HG03558 (cell line): ENCODE results near the gene CTNNA2.
"Not testable (repeated sequence)": the region's sequence is repeated elsewhere in the genome, so short reads cannot be mapped to it uniquely, and the experiment has no call there.

ENCODE experiments used
- ATAC-seq: cut with Tn5 transposase; IDR thresholded peaks from one replicate; pipeline ENCODE4 v1.9.1; 2021; ENCODE audit warnings: moderate number of reproducible peaks; ENCODE audit not compliant: unreplicated experiment; ENCODE audit errors: extremely low read depth

CTNNA2 gene

GRCh38 chr2:80059447-80059846, 546.6 kb downstream of the CTNNA2 start:
- ATAC-seq = no peak

GRCh38 chr2:80061881-80062280, 549.0 kb downstream of the CTNNA2 start:
- ATAC-seq = no peak

- ATAC-seq = no peak
Observed at GRCh38 chr2:80062298-80062697, 549.4 kb downstream of the CTNNA2 start.

DNA sequence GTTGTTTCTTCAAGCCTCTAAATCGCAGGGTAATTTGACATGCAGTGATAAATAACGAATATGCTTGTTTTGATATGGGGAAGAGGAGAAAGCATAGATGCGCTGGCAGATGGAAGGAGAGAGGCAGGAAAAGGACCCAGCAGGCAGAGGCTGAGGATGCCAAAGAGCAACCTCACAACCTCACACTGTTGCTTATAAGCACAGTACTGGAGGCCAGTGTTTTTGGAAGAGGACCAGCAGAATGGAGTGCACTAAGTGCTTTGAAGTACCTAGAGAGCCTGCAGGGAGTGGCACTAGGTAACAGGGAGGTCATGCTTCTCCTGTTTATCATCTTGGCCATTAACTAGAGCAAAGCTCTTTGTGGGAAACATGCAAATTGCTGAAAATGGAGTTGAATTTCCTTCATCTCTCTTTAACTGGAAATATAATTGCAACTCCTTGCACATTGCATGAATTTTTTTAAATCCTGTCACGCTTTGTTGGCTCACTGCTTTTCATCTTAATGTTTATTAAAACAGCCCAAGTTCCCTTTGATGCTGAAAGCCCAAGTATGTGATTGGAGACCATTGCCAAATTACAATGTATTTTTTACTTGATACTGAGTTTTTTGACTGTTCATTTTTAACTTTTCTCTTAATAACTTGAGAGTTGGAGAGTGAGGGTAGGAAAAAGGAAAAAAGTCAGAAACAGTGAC, 555.3 kb downstream of the CTNNA2 start:
- ATAC-seq = no peak

DNA sequence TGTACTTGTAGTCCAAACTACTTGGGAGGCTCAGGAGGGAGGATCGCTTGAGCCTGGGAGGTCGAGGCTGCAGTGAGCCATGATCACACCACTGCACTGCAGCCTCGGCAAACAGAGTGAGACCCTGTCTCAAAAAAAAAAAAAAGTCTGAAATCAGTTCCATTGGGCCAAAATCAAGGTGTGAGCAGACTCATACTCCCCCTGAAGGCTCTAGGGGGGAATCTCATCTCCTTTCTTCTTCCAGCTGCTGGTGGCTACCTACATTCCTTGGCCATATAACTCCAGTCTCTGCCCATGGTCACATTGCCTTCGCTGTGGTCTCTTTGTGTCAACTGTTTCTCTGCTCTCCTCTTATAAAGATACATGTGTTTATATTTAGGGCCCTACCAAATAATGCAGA, 557.7 kb downstream of the CTNNA2 start:
- no peak for ATAC-seq

GRCh38 chr2:80071941-80072340, 559.1 kb downstream of the CTNNA2 start:
- ATAC-seq = no peak

DNA sequence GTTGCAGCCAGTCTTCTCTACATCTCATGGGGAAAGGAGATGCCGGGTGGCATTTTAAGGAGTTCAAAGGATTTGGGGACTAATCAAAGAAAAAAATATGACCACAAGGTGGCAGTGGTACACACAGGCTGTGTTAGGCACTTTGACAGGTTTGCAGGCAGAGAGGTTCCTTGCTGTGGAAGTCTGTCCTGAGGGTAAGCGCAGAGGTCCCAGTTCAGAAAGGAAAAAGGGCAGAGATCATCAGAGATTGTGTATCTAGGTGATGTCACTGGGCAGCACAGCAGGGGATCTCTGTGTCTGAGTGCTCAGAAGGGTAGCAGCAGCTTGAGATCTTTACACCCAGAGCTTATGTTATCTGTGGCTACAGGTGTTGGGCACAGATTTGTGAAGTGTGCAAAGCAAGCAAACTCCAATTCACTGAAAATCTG, 560.3 kb downstream of the CTNNA2 start:
- ATAC-seq = no peak

- no peak for ATAC-seq
Observed at GRCh38 chr2:80074321-80075070, 561.6 kb downstream of the CTNNA2 start.

DNA sequence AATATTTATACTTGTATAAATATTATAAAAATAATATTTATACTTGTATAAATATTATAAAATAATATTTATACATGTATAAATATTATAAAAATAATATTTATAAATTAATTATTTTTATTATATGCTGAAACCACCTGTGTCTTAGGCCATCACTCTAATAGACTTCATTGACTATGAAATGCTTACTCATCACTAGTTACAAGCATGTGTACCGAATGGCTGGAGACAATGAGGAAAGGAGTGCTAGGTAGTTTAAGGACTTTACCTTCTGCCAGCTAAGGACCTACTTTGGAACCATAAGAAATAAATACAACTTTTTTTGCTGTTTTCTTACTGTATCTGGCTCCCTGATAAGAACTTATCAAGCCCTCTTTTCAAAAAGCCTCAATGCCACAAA, 562.9 kb downstream of the CTNNA2 start:
- ATAC-seq = no peak

DNA sequence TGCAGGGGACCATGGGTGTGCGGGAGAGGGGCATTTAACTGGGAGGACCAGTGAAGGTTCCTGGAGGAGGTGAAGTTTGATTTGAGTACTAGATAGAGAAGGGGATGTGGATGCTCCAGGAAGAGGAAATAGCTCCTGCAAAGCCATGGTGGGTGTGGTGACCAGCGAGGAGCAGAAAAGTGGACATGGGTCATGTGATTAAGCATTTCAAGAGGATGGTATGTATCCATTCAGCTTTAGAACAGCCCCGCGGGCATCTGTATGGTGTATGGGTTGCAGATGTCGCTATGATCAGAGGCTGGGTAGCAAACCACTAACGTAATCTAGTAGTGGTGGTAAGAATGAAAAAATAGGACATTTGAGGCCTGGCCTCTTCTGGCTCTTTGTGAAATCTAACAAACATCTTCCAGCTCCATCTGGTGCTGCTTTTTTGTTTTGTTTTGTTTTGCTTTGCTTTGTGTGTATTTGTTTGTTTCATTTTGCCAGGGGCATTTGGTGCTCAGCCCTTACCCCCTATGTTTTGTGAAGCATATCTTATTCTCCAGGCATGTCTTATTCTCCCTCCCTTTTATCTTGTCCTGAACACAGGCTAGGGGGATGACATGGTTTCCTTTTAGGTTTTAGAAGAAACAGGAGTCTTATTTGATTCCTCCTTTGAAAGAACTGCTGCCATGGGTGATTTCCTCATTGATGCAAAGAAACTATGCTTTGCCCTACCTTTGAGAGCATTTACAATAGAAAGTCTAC, 565.6 kb downstream of the CTNNA2 start:
- no peak for ATAC-seq

DNA sequence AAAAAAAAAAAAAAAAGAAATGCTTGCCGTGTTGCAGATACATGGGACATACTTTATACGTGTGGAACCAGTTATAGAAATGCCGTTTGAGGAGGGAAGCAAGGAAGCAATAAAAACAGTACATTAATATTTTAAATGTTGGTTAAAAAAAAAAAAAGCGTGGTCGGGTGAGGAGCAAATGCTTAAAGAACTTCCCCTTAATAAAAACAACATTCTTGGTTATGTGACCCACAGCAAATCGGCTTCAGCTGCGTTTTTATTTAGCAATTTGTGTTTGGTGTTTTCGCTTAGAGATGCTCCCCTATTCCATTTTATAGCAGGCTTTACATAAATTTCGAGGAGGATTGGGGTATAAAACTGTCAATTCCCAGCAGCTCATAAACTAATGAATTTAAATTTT, 568.1 kb downstream of the CTNNA2 start:
- ATAC-seq = no peak

GRCh38 chr2:80086831-80087230, 574.0 kb downstream of the CTNNA2 start:
- ATAC-seq = no peak

DNA sequence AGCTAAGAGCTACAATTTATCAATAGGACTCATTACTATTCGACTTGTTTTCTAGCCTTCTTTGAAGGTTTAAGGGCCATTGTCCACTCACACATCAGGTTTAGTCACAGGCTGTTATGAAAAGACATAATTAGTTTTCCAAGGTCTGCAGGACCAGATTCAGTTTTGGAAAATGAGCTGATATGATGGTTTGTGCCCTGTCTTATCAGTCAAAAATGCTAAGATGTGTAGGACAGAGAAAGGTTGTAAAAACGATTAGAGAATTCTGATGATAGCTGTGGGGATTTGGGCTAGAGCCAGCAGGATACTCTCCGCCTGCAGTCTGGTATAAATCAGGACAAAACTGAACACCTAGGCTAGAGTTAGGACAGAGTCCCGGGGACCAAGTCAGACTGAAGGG, 578.4 kb downstream of the CTNNA2 start:
- no peak for ATAC-seq

DNA sequence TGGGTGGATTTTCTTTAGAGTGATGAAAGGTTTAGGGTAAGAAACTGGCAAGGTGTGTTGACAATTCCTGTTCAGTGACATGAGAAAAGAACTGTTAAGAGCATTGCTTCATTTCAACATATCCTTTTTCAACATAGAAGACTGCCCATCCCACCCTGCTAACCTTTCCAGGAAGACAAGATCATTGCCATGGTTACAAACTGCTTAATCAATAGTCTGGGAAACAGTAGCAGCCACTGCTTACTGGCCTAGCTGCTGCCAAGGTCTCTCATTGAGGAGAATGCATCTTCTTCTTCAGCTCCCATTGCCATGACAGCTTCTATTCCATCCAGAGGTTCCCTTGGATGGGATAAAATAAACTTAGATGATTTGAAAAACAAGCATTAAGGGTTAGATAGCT, 579.6 kb downstream of the CTNNA2 start:
- ATAC-seq = no peak

GRCh38 chr2:80098503-80098902, 585.7 kb downstream of the CTNNA2 start:
- ATAC-seq = not testable (repeated sequence)

DNA sequence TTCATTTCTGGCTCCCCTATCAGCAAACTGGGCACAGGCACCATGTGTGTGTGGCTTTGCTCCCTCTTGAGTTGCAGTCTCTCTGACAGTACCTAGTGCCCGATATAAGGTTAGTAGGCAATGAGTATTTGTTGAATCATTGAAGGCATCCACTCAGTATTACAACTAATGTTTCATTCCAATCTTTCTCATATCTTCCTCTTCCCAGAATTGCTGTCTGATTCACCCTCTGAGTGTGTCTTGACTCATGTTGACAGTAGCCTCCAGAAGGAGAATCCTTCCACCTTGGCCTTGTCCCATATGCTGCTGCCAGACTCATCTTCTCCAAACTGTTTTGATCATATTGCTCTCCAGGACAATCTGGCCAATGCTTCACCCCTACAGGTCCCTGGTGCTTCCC, 589.2 kb downstream of the CTNNA2 start:
- no peak for ATAC-seq

GRCh38 chr2:80105015-80105640, 592.3 kb downstream of the CTNNA2 start:
- no peak for ATAC-seq

- ATAC-seq = no peak
Observed at GRCh38 chr2:80111185-80111584, 598.3 kb downstream of the CTNNA2 start.

DNA sequence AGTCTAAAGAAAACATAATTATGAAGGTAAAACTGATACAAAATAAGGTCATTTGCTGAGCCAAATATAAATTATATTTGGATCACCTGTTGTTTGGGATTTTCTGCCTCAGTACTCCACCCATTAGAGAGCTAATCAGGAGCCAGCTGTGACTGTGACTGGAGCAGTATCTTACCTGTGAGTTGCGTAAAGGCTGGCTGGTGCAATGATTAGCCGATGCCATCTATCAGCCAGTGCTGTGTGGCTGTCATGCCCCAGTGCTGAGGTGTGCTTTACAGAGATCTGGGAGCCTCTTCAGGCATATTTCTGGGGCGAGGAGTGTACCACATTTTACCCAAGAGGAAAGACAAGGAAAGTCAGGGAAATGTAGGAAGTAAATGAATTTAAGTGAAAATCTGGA, 599.9 kb downstream of the CTNNA2 start:
- no peak for ATAC-seq

DNA sequence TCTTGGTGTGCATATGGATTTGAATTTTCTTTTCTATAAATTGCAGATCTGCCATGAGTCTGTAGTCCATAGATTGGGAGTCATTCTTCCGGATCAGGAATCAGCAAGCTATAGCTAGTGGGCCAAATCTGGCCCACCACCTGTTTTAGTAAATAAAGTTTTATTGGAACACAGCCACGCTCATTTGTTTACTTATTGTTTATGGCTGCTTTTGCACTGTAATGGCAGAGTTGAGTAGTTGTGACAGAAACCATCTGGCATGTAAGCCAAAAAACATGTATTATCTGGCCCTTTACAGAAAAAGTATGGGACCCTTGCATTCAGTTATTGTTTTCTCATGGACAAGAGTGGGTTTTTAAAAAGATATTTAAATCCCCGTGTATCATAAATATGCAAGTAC, 600.5 kb downstream of the CTNNA2 start:
- ATAC-seq = no peak

GRCh38 chr2:80114812-80115211, 602.0 kb downstream of the CTNNA2 start:
- no peak for ATAC-seq
